ENCODE results near the gene SYNDIG1L.

DNA sequence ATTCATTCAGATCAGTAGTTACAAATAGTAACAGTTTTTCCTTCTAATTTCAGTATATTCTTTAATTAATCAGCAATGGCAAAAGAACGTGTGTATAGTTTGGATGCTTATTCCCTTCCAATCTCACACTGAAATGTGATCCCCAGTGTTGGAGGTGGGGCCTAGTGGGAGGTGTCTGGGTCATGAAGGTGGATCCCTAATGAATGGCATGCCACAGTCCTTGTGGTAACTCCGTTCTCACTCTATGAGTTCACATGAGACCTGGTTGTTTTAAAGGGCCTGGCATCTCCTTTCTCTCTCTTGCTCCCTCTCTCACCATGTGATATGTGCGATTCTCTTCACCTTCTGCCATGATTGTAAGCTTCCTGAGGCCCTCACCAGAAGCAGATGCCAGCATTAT, 18.9 kb upstream of the SYNDIG1L start:
- TF ChIP-seq, protein P1, sequence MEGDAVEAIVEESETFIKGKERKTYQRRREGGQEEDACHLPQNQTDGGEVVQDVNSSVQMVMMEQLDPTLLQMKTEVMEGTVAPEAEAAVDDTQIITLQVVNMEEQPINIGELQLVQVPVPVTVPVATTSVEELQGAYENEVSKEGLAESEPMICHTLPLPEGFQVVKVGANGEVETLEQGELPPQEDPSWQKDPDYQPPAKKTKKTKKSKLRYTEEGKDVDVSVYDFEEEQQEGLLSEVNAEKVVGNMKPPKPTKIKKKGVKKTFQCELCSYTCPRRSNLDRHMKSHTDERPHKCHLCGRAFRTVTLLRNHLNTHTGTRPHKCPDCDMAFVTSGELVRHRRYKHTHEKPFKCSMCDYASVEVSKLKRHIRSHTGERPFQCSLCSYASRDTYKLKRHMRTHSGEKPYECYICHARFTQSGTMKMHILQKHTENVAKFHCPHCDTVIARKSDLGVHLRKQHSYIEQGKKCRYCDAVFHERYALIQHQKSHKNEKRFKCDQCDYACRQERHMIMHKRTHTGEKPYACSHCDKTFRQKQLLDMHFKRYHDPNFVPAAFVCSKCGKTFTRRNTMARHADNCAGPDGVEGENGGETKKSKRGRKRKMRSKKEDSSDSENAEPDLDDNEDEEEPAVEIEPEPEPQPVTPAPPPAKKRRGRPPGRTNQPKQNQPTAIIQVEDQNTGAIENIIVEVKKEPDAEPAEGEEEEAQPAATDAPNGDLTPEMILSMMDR (IDR thresholded peaks at IDR 0.05), result no peak
- TF ChIP-seq POLR2A (IDR thresholded peaks at IDR 0.05), result no peak

All from lower leg skin (tissue), 3 donors.